Measurements from ENCODE around the gene RPN2.

DNA sequence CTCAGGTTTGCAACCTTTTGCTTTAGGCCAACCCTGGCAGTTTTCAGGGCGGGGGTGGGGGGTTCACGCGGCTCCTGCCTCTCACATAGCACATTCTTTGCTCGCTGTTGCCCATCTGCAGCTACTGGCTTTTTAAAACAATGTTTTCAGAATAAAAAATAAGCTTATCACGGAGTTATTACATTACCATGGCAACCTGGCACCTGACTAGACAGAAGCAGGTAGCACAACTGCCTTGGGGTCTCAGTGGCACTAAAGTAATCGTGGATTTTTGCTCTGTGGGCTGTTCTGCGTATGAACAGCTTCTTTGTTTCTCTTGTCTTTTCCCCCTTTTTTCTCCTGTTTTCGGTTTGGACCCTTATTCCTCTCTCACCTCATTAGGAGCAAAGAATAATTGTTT, 101.3 kb downstream of the RPN2 start:
- TF ChIP-seq CTCF (IDR thresholded peaks at IDR 0.05) (no peak), POLR2A (IDR thresholded peaks at IDR 0.05) (no peak)

Data from right lobe of liver (tissue), 4 donors.